ENCODE measurements around the gene CLSTN2. TPM values are rescaled to one million over a fixed set of nuclear protein-coding genes. Genes with fewer than 3 reads are reported as not detected.

Gene CLSTN2
- total and polyA plus RNA-seq, 2 donors from 2014 or later, result 2.0 to 12.0 TPM

GRCh38 chr3:140273542-140274195, 338.7 kb downstream of the CLSTN2 start:
- H3K4me1 ChIP-seq (ENCODE audit: control insufficient read depth in 2 of 3, insufficient read depth in 2 of 3, low read depth in 1 of 3, low read length in 3 of 3), result no peaks in the 10 kb centered on the region
- FAIRE-seq, result no peak
- no peak overlapping the region for H3K9ac ChIP-seq (ENCODE audit: low read length in 3 of 3)
- no peak overlapping the region for H3K4me3 ChIP-seq (ENCODE audit: low read length in 3 of 3)
- no peaks in the 10 kb centered on the region for H3K36me3 ChIP-seq (ENCODE audit: control insufficient read depth in 2 of 3, insufficient read depth in 3 of 3, low read length in 3 of 3)
- no peak overlapping the region for H3K27ac ChIP-seq (ENCODE audit: low read depth in 2 of 2, low read length in 2 of 2)
- no peaks in the 10 kb centered on the region for H3K27me3 ChIP-seq (ENCODE audit: control insufficient read depth, insufficient read depth, low read length)
- no peak for TF ChIP-seq CTCF (IDR thresholded peaks at IDR 0.05; ENCODE audit: borderline replicate concordance, extremely low read depth, insufficient read depth)
- no peaks in the 10 kb centered on the region for H3K9me3 ChIP-seq (ENCODE audit: control insufficient read depth in 2 of 3, insufficient read depth in 1 of 3, low read length in 3 of 3)
- intact Hi-C loops (cut with DNase I), result no loop called here
- DNase-seq, result no peak

GRCh38 chr3:140274429-140274828, 339.4 kb downstream of the CLSTN2 start:
- FAIRE-seq (no peak), DNase-seq (no peak)
- Histone ChIP-seq H3K9ac (ENCODE audit: low read length in 3 of 3) (no peak overlapping the region), H3K27me3 (ENCODE audit: control insufficient read depth, insufficient read depth, low read length) (no peaks in the 10 kb centered on the region), H3K27ac (ENCODE audit: low read depth in 2 of 2, low read length in 2 of 2) (no peak overlapping the region), H3K9me3 (ENCODE audit: control insufficient read depth in 2 of 3, insufficient read depth in 1 of 3, low read length in 3 of 3) (no peaks in the 10 kb centered on the region), H3K36me3 (ENCODE audit: control insufficient read depth in 2 of 3, insufficient read depth in 3 of 3, low read length in 3 of 3) (no peaks in the 10 kb centered on the region), H3K4me1 (ENCODE audit: control insufficient read depth in 2 of 3, insufficient read depth in 2 of 3, low read depth in 1 of 3, low read length in 3 of 3) (no peaks in the 10 kb centered on the region), H3K4me3 (ENCODE audit: low read length in 3 of 3) (no peak overlapping the region)
- intact Hi-C loops (cut with DNase I), result no loop called here
- no peak for TF ChIP-seq CTCF (IDR thresholded peaks at IDR 0.05; ENCODE audit: borderline replicate concordance, extremely low read depth, insufficient read depth)

GRCh38 chr3:140276703-140277102, 341.7 kb downstream of the CLSTN2 start:
- Histone ChIP-seq H3K9ac (ENCODE audit: low read length in 3 of 3) (no peak overlapping the region), H3K27me3 (ENCODE audit: control insufficient read depth, insufficient read depth, low read length) (no peaks in the 10 kb centered on the region), H3K4me3 (ENCODE audit: low read length in 3 of 3) (no peak overlapping the region), H3K36me3 (ENCODE audit: control insufficient read depth in 2 of 3, insufficient read depth in 3 of 3, low read length in 3 of 3) (no peaks in the 10 kb centered on the region), H3K27ac (ENCODE audit: low read depth in 2 of 2, low read length in 2 of 2) (no peak overlapping the region), H3K9me3 (ENCODE audit: control insufficient read depth in 2 of 3, insufficient read depth in 1 of 3, low read length in 3 of 3) (no peaks in the 10 kb centered on the region), H3K4me1 (ENCODE audit: control insufficient read depth in 2 of 3, insufficient read depth in 2 of 3, low read depth in 1 of 3, low read length in 3 of 3) (no peaks in the 10 kb centered on the region)
- peak in 2 of 5 donors; percentile 21 to 37 for DNase-seq
- intact Hi-C loops (cut with DNase I), result no loop called here
- TF ChIP-seq CTCF (IDR thresholded peaks at IDR 0.05; ENCODE audit: borderline replicate concordance, extremely low read depth, insufficient read depth), result peak; percentile 15
- FAIRE-seq, result no peak

GRCh38 chr3:140277886-140278285, 342.9 kb downstream of the CLSTN2 start:
- H3K36me3 ChIP-seq (ENCODE audit: control insufficient read depth in 2 of 3, insufficient read depth in 3 of 3, low read length in 3 of 3), result no peaks in the 10 kb centered on the region
- H3K4me3 ChIP-seq (ENCODE audit: low read length in 3 of 3), result no peak overlapping the region
- DNase-seq, result no peak
- H3K9ac ChIP-seq (ENCODE audit: low read length in 3 of 3), result no peak overlapping the region
- FAIRE-seq, result no peak
- H3K4me1 ChIP-seq (ENCODE audit: control insufficient read depth in 2 of 3, insufficient read depth in 2 of 3, low read depth in 1 of 3, low read length in 3 of 3), result no peaks in the 10 kb centered on the region
- intact Hi-C loops (cut with DNase I), result no loop called here
- no peaks in the 10 kb centered on the region for H3K27me3 ChIP-seq (ENCODE audit: control insufficient read depth, insufficient read depth, low read length)
- no peak overlapping the region for H3K27ac ChIP-seq (ENCODE audit: low read depth in 2 of 2, low read length in 2 of 2)
- TF ChIP-seq CTCF (IDR thresholded peaks at IDR 0.05; ENCODE audit: borderline replicate concordance, extremely low read depth, insufficient read depth), result no peak
- no peaks in the 10 kb centered on the region for H3K9me3 ChIP-seq (ENCODE audit: control insufficient read depth in 2 of 3, insufficient read depth in 1 of 3, low read length in 3 of 3)

Data from kidney (tissue), 14 donors.